ENCODE data around the gene PRPS1L1. TPM values are rescaled to one million over a fixed set of nuclear protein-coding genes. Genes with fewer than 3 reads are reported as not detected.

PRPS1L1 gene
- total RNA-seq, 1 donor from 2014 or later, result not detected

Other genes with a start within 250 kb of the PRPS1L1 start
- gene SNX13, start 87.4 kb downstream of the PRPS1L1 start, total RNA-seq, result 52.3 TPM

All from mucosa of gallbladder (tissue), 1 donor.